ENCODE results near the gene CALML6.

The CALML6 gene

GRCh38 chr1:1891349-1892078 is 23.5 kb upstream of the CALML6 start:
- DNase-seq (ENCODE audit: insufficient read length, low spot score) (peak; percentile 70), FAIRE-seq (no peak)

GRCh38 chr1:1892079-1892762 is 22.8 kb upstream of the CALML6 start:
- FAIRE-seq, result no peak
- no peak for DNase-seq (ENCODE audit: insufficient read length, low spot score)

- FAIRE-seq (no peak), DNase-seq (ENCODE audit: insufficient read length, low spot score) (no peak)
These were observed 22.3 kb upstream of the CALML6 start for GRCh38 chr1:1892763-1893120.

- FAIRE-seq (no peak), DNase-seq (ENCODE audit: insufficient read length, low spot score) (no peak)
These were observed 21.6 kb upstream of the CALML6 start for GRCh38 chr1:1893291-1893985.

- FAIRE-seq, result no peak
- DNase-seq (ENCODE audit: insufficient read length, low spot score), result no peak
These were observed 21.1 kb upstream of the CALML6 start for GRCh38 chr1:1893997-1894353.

- no peak for FAIRE-seq
These were observed 20.6 kb upstream of the CALML6 start for GRCh38 chr1:1894354-1895059.

GRCh38 chr1:1895060-1895418 is 20.0 kb upstream of the CALML6 start:
- no peak for FAIRE-seq

More at GRCh38 chr1:1894354-1895059, 20.6 kb upstream of the CALML6 start:
- DNase-seq (ENCODE audit: insufficient read length, low spot score), result no peak

GRCh38 chr1:1895456-1896336 is 19.4 kb upstream of the CALML6 start:
- no peak for DNase-seq (ENCODE audit: insufficient read length, low spot score)
- no peak for FAIRE-seq

More at GRCh38 chr1:1895060-1895418, 20.0 kb upstream of the CALML6 start:
- no peak for DNase-seq (ENCODE audit: insufficient read length, low spot score)

GRCh38 chr1:1898246-1898933 is 16.7 kb upstream of the CALML6 start:
- FAIRE-seq (no peak), DNase-seq (ENCODE audit: insufficient read length, low spot score) (no peak)

- FAIRE-seq (no peak), DNase-seq (ENCODE audit: insufficient read length, low spot score) (no peak)
These were observed 15.6 kb upstream of the CALML6 start for GRCh38 chr1:1899266-1899966.

- FAIRE-seq, result no peak
- DNase-seq (ENCODE audit: insufficient read length, low spot score), result no peak
These were observed 15.1 kb upstream of the CALML6 start for GRCh38 chr1:1899967-1900327.

- FAIRE-seq (no peak), DNase-seq (ENCODE audit: insufficient read length, low spot score) (no peak)
These were observed 14.0 kb upstream of the CALML6 start for GRCh38 chr1:1900883-1901640.

GRCh38 chr1:1901641-1902294 is 13.3 kb upstream of the CALML6 start:
- FAIRE-seq, result no peak
- DNase-seq (ENCODE audit: insufficient read length, low spot score), result no peak

- no peak for DNase-seq (ENCODE audit: insufficient read length, low spot score)
- no peak for FAIRE-seq
These were observed 11.8 kb upstream of the CALML6 start for GRCh38 chr1:1903224-1903623.

- peak; percentile 71 for DNase-seq (ENCODE audit: insufficient read length, low spot score)
- FAIRE-seq, result peak; percentile 87
These were observed 8.6 kb upstream of the CALML6 start for GRCh38 chr1:1906185-1907097.

- no peak for FAIRE-seq
These were observed 7.8 kb upstream of the CALML6 start for GRCh38 chr1:1907098-1907736.

GRCh38 chr1:1908506-1908791 is 6.6 kb upstream of the CALML6 start:
- no peak for DNase-seq (ENCODE audit: insufficient read length, low spot score)
- peak; percentile 23 for FAIRE-seq

More at GRCh38 chr1:1907098-1907736, 7.8 kb upstream of the CALML6 start:
- DNase-seq (ENCODE audit: insufficient read length, low spot score), result no peak

Data from GM19239 (cell line).